HG02870 (cell line): ENCODE measurements around the gene SMIM5.

Experiments used
- ATAC-seq: cut with Tn5 transposase; IDR thresholded peaks from one replicate; pipeline ENCODE4 v1.9.1; 2021; ENCODE audit warnings: mild to moderate bottlenecking, moderate library complexity; ENCODE audit not compliant: unreplicated experiment

The SMIM5 gene

DNA sequence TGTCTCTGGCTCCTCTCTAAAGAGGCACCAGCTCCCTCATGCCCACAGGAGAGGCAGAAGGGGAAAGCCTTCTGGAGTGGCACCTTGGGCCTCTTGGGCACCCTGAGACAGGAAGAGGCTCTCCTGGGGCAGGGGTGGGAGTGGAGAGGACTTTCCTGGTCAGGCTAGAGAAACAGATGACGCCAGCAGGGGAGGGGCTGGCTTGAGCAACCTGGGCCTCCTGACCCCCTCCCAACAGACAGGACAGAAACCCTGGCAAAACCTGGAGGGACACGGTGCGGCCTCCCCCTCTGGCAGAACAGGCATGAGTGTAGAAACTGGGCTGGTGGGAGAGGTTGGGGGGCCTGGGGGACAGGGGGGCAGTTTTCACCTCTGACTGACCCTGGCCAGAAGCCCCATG lies 6.1 kb downstream of the SMIM5 start:
- no peak for ATAC-seq

DNA sequence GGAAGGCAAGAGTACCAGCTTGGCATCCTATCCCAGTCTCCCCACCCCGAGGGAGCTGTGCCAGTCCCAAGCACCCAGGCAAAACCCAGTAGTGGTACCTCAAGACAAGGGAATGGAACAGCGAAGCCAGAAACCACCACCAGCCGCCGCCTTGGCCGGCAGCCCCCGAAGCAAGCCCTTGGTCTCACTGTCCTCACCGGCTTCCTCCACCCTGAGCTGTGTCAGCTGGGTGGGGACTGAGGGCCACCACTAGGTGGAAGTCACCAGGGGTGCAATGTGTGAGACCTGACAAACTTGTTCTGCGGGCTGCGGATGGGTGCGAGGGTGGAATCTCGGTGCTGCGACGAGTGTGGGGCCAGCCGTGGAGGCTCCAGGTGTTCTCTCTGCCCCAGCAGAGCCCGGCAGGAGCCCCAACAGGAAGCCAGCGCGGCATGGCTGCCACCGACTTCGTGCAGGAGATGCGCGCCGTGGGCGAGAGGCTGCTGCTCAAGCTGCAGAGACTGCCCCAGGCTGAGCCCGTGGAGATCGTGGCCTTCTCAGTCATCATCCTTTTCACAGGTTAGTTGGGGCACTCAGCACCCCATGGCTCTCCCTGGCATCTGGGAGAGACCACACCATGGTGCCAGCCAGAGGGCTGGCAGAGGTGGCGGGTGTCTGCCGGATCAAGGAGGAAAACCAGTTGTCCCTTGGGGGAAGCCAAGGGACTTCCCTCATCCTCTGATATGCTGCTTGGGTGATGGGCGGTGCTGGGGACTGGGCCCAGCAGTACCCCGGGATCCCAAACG lies 6.7 kb downstream of the SMIM5 start:
- no peak for ATAC-seq

DNA sequence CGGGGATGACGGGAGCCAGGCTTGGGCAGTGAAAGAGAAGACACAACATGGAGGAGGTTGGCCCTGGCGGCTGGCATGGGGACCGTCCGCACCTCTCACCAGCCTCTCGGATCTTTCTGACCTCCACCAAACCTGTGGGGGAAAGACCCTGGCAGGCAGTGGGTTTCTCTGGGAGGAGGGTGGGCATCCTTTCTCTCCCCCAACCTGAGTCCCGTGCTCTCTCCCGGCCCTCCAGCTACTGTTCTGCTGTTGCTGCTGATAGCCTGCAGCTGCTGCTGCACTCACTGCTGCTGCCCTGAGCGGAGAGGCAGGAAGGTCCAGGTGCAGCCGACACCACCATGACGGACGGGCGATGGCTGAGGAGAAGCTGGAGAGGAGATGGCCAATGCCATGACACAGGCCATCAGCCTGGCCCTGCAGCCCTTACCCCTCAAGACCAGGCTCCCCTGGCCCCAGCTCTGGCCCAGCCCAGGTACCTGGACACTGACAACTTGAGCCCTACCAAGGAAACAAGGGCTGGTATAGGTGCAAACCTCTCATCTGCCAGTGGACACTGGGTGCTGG lies 7.4 kb downstream of the SMIM5 start:
- ATAC-seq = no peak

GRCh38 chr17:75641343-75641742 lies 8.1 kb downstream of the SMIM5 start:
- ATAC-seq = no peak

- no peak for ATAC-seq
These were observed 9.0 kb downstream of the SMIM5 start for GRCh38 chr17:75642182-75642783.

DNA sequence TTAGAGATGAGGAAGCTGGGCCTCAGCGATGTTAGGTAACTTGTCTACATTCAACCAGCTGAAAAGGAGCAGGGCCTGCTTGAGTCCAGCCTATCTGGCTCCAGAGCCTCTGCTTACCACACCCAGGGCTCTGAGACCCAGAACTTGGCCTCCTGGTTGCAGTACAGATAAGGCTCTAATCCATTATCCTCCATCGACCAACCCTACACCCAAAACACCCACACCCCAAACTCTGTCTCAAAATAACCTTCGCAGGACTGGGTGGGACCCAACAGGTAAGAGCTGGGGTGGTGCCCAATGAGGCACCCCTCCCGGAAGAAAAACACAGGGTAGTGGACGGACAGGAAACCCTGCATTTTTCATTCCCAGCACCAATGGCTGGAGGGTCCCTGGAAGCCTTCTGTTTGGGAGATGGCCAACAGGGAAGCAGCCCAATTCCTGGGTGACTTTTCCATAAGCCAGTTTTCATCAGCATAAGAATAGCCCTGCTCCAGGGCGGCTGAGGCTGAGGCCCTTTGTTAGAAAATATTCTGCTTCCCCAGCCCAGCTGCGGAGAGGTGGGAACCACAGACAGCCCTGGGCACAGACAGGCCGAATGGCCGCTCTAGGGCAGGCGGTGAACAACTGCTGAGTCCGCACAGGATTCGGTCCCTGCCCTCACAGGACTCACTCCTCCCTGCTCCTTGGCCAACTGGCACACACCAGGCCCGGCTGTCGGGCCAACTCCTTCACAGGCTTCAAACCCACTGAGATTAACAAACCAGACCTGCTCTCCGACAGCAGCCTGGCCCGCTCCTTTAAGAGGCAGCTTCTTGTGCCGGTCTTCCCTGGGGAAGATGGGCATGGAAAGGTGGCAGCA lies 9.8 kb downstream of the SMIM5 start:
- no peak for ATAC-seq

DNA sequence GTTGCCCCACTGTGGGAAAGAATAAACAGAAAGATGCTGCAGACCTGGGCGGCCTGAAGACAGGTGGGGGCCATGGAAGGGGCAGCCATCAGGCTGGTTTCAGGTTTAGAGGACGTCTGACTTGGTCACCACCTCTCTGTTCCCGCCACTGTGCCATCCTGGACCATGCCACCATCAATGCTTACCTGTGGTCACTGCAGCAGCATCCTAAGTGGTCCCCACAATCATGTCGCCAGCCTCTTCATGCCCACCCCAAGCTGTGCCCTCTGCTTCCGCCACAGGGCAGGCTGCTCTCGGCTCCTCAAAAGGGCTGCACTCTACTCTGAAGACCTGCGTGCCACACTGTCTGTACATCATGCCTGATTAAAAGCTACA lies 10.4 kb downstream of the SMIM5 start:
- ATAC-seq = no peak

DNA sequence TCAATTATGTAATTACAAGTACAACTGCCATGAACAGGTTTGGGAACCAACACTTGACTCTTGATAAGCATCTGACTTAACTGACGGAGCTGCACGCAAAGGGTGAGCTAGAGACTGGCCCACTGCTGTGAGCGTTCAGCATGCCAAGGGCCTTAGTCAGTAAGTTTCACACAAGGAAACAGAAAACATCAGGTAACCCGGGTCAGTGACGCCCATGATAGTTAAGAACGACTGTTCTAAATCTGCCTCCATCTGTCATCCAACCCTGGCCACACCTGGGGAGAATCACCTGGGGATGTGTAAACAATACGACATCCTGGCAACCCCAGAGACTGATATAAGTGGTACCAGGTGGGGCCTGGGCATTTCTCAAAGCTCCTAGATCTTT lies 12.3 kb downstream of the SMIM5 start:
- no peak for ATAC-seq

GRCh38 chr17:75645889-75646637 lies 12.8 kb downstream of the SMIM5 start:
- no peak for ATAC-seq

GRCh38 chr17:75646638-75646992 lies 13.4 kb downstream of the SMIM5 start:
- no peak for ATAC-seq

- no peak for ATAC-seq
These were observed 13.8 kb downstream of the SMIM5 start for GRCh38 chr17:75647061-75647460.

DNA sequence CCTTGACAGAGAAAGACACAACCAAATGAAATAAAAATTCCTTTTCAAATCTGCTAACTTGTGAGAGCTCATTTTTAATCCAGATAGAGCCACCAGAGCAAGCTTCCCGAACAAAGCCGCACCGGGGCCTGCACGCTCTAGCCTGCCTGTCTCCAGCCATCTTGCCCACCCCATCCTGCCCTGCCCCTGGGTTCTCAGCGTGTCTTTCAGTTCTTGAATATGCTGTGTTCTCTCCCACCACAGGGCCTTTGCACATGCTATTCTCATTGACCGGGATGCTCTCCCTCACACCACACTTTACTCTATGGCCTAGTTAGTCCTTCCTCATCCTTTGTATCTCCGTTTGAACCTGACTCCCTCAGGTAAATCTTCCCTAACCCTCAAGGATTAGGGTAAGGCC lies 14.7 kb downstream of the SMIM5 start:
- no peak for ATAC-seq

DNA sequence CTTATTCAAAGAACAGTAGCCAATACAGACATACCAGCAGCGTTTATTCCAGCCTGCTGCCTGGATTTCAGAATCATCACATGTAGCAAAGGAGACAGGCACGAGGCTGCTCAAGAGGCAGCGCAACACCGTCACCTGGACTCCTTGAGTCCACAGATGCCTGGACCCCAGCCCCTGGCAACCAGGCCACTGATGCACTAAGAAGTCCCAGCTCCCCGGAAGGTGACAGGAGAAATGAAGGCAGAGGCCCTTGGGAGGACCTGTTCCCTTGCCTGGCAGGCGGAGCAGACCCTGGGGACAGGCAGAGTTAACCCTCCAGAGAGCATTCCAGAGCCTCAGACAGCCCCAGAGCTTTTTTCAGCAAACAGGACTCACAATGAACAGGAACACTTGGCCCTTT lies 16.5 kb downstream of the SMIM5 start:
- no peak for ATAC-seq

GRCh38 chr17:75650874-75651273 lies 17.6 kb downstream of the SMIM5 start:
- ATAC-seq = no peak

GRCh38 chr17:75652341-75652740 lies 19.1 kb downstream of the SMIM5 start:
- no peak for ATAC-seq

DNA sequence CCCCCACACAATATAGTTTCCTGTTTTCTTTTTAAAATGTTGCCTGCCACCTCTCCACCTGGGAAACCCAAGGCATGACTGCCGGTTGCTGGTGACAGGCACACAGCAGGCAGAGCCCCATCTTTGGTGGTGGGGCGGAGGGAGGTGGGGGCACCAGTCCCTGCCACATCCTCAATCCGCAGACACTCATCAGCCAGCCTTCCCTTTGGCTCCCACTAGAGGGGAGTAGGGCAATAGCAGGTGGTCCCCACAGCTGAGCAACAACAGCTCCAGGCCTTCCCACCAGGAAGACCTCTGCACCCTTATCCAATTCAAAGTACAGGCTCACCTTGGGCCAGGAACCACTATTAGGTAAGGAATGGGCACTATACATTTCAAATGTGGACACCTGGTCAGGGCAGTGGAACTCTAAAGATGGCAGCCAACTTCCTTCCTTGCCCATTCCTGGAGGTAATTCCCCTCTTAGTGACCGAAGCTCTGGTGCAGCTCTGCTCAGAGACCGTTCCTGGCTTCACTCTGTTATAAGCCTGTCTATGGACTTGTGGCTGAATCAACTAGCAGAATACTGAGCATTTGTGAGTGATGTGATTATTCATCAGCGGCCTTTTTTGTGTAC lies 19.8 kb downstream of the SMIM5 start:
- ATAC-seq = no peak

DNA sequence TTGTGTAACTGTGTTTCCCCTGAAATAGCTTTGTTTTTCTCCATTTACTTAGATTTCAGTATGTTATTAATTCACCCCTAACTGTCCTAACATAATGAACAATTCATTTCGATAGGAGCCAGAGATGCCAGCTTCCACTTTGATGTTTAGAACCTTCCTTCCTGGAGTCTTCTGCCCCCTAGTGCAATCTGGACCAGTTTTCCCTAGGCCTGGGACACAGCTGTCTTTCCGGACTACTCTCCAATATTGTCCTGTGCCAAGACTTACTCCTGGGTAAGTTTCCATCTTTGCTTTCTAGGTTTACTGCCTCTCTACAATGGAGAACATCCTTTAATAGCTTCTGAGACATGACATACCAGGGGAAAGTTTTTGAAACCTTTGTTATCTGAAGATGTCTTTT lies 20.9 kb downstream of the SMIM5 start:
- ATAC-seq = no peak

- ATAC-seq = no peak
These were observed 25.0 kb downstream of the SMIM5 start for GRCh38 chr17:75658237-75658636.

- ATAC-seq = no peak
These were observed 28.3 kb downstream of the SMIM5 start for GRCh38 chr17:75661531-75661930.

- ATAC-seq = no peak
These were observed 29.3 kb downstream of the SMIM5 start for GRCh38 chr17:75662511-75662910.
